GM12892 (cell line): ENCODE data around the gene CORO2B.

Source experiments
- POLR2A ChIP-seq: IDR thresholded peaks from 2 replicates; pipeline ENCODE4 v1.6.1; 2011; ENCODE audit warnings: low read depth, low read length, control low read depth
- POLR2AphosphoS5 ChIP-seq: IDR thresholded peaks from 2 replicates; pipeline ENCODE4 v1.6.1; 2011; ENCODE audit warnings: low read depth, low read length, control low read depth

- TF ChIP-seq POLR2A: no peak
- no peak for TF ChIP-seq POLR2AphosphoS5
Measured at GRCh38 chr15:68730471-68730919, 151.7 kb downstream of the CORO2B start.
